A549 treated with AZD9567 at 1 μM for 4 hours (cell line): Measurements from ENCODE around the gene ZMYM4. TPM values are rescaled to one million over a fixed set of nuclear protein-coding genes. Genes with fewer than 3 reads are reported as not detected.

Experiments used
- total RNA-seq: library from RNA; stranded (reverse); fragments of 200-300 nt; extraction: Qiagen RNA extraction; gene quantifications from 5 replicates; pipeline ENCODE4 v1.2.3, GENCODE V29; 2022; ENCODE audit not compliant: insufficient read depth

The ZMYM4 gene
- 8.7 to 17.8 TPM (median 11.1 TPM) in 5 replicates for total RNA-seq

DNA sequence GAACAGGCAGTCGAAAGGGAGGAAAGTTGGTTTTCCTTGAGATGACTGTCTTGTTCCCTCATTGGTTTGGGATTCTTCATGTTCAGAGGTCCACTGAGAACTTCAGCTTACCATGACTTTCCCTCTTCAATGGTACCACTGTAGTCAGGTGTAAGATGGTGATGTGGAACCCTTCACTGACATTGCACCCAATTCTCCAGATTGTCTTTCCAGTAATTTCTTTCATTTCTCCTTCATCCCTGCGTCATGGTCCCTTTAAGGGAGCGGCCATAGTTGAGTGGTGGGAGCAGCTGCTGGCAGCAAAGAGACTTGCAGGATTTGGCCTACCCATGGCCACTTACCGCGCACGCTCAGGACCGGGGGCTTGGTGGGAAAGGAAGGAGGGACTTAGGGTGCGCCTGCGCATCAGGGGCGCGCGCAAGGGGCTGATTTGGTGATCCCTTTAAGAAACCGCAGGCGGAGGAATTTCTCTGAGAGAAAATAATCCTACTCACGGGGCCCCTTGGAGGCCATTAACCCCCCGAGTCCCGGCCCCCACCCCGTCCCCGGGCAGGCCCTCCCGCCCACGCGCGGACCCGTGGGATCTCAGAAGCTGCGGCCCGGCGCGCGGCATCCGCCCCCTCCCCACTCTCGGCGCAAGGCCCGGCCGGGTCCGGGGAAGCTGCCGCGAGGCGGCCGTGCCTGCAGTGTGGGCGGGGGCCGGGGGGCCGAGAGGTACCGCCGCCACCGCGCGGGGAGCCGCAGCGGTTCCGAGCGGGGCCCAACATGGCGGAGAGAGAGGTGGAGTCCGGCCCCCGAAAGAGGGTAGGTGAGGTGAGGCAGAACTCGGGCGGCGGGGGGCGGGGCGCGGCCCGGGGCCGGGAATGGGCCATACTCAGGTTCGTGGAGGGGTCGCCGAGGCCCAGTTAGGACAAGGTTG, at the start of gene ZMYM4:
ZMYM4 (plus strand) TSS at position 428 of the 919 bp plus-strand sequence; CDS start at position 766, 338 bp downstream.

Other genes starting within 250 kb of the ZMYM4 start
- gene ZMYM6, start 236.8 kb upstream of the ZMYM4 start, total RNA-seq = 4.3 to 12.4 TPM (median 4.8 TPM) in 5 replicates
- gene ZMYM1, start 189.3 kb upstream of the ZMYM4 start, total RNA-seq = 2.5 to 7.6 TPM (median 6.5 TPM) in 5 replicates
- gene SFPQ, start 75.6 kb upstream of the ZMYM4 start, total RNA-seq = 190 to 242 TPM (median 193 TPM) in 5 replicates